Liver (tissue), 3 donors: ENCODE data around the gene RGS7.

Experiments used
- RAD21 ChIP-seq, 2 donors: IDR thresholded peaks; 2 replicates each; pipeline ENCODE4 v1.6.1; 2016; ENCODE audit warnings: antibody characterized with exemption in 2 of 2, mild to moderate bottlenecking in 2 of 2
- TF ChIP-seq, protein P1 (sequence below): fragments of 150-350 bp; IDR thresholded peaks from 2 replicates; pipeline ENCODE4 v1.5.1; 2017; ENCODE audit warnings: improper control_type of control experiment, low read depth, low read length; ENCODE audit not compliant: missing input control
- donor health status: healthy.
- donor health status: healthy.

- TF ChIP-seq, protein P1, sequence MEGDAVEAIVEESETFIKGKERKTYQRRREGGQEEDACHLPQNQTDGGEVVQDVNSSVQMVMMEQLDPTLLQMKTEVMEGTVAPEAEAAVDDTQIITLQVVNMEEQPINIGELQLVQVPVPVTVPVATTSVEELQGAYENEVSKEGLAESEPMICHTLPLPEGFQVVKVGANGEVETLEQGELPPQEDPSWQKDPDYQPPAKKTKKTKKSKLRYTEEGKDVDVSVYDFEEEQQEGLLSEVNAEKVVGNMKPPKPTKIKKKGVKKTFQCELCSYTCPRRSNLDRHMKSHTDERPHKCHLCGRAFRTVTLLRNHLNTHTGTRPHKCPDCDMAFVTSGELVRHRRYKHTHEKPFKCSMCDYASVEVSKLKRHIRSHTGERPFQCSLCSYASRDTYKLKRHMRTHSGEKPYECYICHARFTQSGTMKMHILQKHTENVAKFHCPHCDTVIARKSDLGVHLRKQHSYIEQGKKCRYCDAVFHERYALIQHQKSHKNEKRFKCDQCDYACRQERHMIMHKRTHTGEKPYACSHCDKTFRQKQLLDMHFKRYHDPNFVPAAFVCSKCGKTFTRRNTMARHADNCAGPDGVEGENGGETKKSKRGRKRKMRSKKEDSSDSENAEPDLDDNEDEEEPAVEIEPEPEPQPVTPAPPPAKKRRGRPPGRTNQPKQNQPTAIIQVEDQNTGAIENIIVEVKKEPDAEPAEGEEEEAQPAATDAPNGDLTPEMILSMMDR = no peak
- TF ChIP-seq RAD21 (IDR thresholded peaks at IDR 0.05) = no peak
Measured at GRCh38 chr1:241022366-241022765, 334.6 kb downstream of the RGS7 start.
